K562 (cell line): Measurements from ENCODE around the gene SLC25A5. TPM values are rescaled to one million over a fixed set of nuclear protein-coding genes. Genes with fewer than 3 reads are reported as not detected.

Experiments
- CREM ChIP-seq: IDR thresholded peaks from 2 replicates; pipeline ENCODE4 v1.6.1; 2014; ENCODE audit warnings: antibody characterized with exemption, low read depth
- FOXM1 ChIP-seq, 2 experiments: fragments of 450-650 bp in 1 of 2; sonication (generic) in 1 of 2; formaldehyde crosslinking in 1 of 2; IDR thresholded peaks; 2 replicates each; pipeline versions ENCODE4 v1.6.1 to v1.9.0; 2017 to 2022; ENCODE audit warnings: low read depth in 2 of 2, mild to moderate bottlenecking in 2 of 2, missing genetic modification reagents in 1 of 2, moderate library complexity in 1 of 2
- MGA ChIP-seq: fragments of 450-650 bp; IDR thresholded peaks from 2 replicates; pipeline ENCODE4 v1.6.1; 2016; ENCODE audit warnings: mild to moderate bottlenecking, moderate library complexity
- PHF8 ChIP-seq: fragments of 200-600 bp; sonication (generic); IDR thresholded peaks from 2 replicates; pipeline ENCODE4 v1.6.1; 2012; ENCODE audit warnings: mixed run types, mild to moderate bottlenecking, inconsistent platforms, low read length, moderate library complexity, borderline replicate concordance
- polyA plus RNA-seq, 8 experiments: library from polyadenylated mRNA; depleted of rRNA in 4 of 8; stranded (reverse) in 5 of 8; unstranded in 3 of 8; fragments of >200 nt; fragmentation: Nextera tagmentation in 2 of 8; fragmentation: Illumina TruSeq in 1 of 8; extraction: Ambion mirVana in 2 of 8; extraction: Trizol in 1 of 8; gene quantifications; 2 replicates each; pipeline versions ENCODE4 v1.2.1 to v1.2.3, GENCODE V29; 2011 to 2014; ENCODE audit warnings: inconsistent platforms in 1 of 8, missing spikeins in 1 of 8
- total RNA-seq, 7 experiments: library from RNA; depleted of rRNA in 6 of 7; stranded (reverse); fragments of >200 nt in 6 of 7; fragmentation: Illumina TruSeq in 2 of 7; extraction: Trizol in 2 of 7; gene quantifications; 2 replicates each; pipeline versions ENCODE4 v1.2.1 to v1.2.3, GENCODE V29; 2011 to 2021; ENCODE audit warnings: low replicate concordance in 1 of 7
- TF ChIP-seq, protein P1 (sequence below): conservative IDR thresholded peaks from 2 replicates; pipeline ENCODE4 v1.6.1; 2011; ENCODE audit warnings: low read depth, mild to moderate bottlenecking, low read length; ENCODE audit not compliant: control insufficient read depth
- TF ChIP-seq, protein P2 (sequence below): fragments of 450-650 bp; IDR thresholded peaks from 2 replicates; pipeline ENCODE4 v1.6.1; 2017; ENCODE audit warnings: antibody characterized with exemption, mild to moderate bottlenecking

SLC25A5 gene
- total and polyA plus RNA-seq, 9 of the 15 experiments (the other 6 are each of a cell fraction or from before 2014, with no cell fraction given), result 470 to 5,247 (median 596) TPM

DNA sequence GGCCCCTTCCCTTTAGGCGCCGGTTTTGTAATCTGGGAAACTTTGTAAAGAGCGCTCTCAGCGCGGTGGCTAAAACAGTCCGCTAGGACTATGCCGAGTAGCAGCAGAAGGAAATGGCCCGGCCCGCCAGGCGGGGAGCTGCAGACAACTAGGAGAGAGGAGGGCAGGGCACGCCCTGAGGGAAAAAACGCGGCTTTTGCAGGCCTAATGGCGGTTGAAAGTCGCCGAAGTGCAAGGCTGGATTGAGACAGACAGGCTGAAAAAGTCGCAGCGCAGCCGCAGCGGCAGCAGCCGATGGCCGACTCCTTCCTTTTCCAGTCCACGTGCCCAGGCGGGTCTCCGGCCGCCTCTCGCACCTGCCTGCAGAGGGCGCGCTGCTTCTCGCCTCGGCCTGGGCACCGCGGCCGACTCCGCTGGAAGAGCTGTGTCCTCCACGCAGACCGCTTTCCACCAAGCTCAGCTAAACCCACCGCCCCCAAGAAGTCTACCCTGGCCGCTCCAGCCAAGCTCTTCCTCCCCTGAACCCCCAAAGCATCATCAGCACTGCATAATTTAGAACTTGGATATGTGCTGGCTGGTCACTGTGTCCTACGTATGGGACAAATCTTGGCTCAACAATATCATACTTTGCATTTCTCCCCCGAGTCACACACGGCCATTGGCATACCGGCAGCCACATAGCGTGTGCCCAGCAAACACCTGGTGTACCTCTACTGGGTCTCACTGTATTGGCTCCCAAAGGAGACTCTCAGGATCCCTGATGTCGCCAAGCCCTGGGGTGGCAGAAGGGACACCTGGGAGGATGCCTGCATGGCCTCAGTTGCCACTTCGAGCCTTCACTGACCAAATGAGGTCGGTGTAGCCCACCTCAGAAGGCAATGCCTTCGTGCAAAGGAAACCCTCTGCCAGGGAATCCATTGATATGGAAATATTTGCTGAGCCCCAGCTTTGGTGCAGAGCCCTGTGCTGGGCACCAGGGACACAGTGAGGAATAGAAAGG is 14.5 kb downstream of the SLC25A5 start (continued):
- TF ChIP-seq MGA (peak; percentile 96), PHF8 (peak; percentile 40; the same call in 1 of the 2 replicates), CREM (peak; percentile 33; the same call in 1 of the 2 replicates), FOXM1 (IDR thresholded peaks at IDR 0.05; ENCODE audit: low read depth) (no peak), FOXM1 (CRISPR knock-in tag; IDR thresholded peaks at IDR 0.05; ENCODE audit: low read depth) (0 out of 2 replicates have a peak, but pooled peaks have one; percentile 36)
- TF ChIP-seq, protein P1, sequence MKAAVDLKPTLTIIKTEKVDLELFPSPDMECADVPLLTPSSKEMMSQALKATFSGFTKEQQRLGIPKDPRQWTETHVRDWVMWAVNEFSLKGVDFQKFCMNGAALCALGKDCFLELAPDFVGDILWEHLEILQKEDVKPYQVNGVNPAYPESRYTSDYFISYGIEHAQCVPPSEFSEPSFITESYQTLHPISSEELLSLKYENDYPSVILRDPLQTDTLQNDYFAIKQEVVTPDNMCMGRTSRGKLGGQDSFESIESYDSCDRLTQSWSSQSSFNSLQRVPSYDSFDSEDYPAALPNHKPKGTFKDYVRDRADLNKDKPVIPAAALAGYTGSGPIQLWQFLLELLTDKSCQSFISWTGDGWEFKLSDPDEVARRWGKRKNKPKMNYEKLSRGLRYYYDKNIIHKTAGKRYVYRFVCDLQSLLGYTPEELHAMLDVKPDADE, result no peak
- TF ChIP-seq, protein P2, sequence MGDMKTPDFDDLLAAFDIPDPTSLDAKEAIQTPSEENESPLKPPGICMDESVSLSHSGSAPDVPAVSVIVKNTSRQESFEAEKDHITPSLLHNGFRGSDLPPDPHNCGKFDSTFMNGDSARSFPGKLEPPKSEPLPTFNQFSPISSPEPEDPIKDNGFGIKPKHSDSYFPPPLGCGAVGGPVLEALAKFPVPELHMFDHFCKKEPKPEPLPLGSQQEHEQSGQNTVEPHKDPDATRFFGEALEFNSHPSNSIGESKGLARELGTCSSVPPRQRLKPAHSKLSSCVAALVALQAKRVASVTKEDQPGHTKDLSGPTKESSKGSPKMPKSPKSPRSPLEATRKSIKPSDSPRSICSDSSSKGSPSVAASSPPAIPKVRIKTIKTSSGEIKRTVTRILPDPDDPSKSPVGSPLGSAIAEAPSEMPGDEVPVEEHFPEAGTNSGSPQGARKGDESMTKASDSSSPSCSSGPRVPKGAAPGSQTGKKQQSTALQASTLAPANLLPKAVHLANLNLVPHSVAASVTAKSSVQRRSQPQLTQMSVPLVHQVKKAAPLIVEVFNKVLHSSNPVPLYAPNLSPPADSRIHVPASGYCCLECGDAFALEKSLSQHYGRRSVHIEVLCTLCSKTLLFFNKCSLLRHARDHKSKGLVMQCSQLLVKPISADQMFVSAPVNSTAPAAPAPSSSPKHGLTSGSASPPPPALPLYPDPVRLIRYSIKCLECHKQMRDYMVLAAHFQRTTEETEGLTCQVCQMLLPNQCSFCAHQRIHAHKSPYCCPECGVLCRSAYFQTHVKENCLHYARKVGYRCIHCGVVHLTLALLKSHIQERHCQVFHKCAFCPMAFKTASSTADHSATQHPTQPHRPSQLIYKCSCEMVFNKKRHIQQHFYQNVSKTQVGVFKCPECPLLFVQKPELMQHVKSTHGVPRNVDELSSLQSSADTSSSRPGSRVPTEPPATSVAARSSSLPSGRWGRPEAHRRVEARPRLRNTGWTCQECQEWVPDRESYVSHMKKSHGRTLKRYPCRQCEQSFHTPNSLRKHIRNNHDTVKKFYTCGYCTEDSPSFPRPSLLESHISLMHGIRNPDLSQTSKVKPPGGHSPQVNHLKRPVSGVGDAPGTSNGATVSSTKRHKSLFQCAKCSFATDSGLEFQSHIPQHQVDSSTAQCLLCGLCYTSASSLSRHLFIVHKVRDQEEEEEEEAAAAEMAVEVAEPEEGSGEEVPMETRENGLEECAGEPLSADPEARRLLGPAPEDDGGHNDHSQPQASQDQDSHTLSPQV, result peak; percentile 56; the same call in 1 of the 2 replicates
